Esophagus (tissue), 2 donors: ENCODE measurements around the gene GPLD1. TPM values are rescaled to one million over a fixed set of nuclear protein-coding genes. Genes with fewer than 3 reads are reported as not detected.

Source experiments
- polyA plus RNA-seq, 2 donors: library from polyadenylated mRNA; stranded (reverse); fragments of 200-250 nt; gene quantifications; one replicate each; pipeline ENCODE4 v1.2.3, GENCODE V29; 2013
- donor health status: healthy with polysubstance abuse.
- donor health status: Bipolar disorder and iron deficiency.

Gene GPLD1
- polyA plus RNA-seq, 2 donors: 0.16 to 0.29 TPM

Other genes starting within 250 kb of the GPLD1 start
- gene DCDC2, start 131.5 kb downstream of the GPLD1 start, polyA plus RNA-seq: under 1 TPM; under 0.01 to 0.02 TPM
- gene MRS2, start 86.6 kb downstream of the GPLD1 start, polyA plus RNA-seq: 10 to 100 TPM in 1 of 2 donors, 1 to 10 TPM in 1; 9.4 to 10.8 TPM
- gene ALDH5A1, start 5.4 kb upstream of the GPLD1 start, polyA plus RNA-seq: 1 to 10 TPM; 2.2 to 3.6 TPM
- under 1 TPM in 1 of 2 donors, not detected in 1; 0.01 TPM for gene KIAA0319, start 156.6 kb upstream of the GPLD1 start, polyA plus RNA-seq
- gene TDP2, start 177.3 kb upstream of the GPLD1 start, polyA plus RNA-seq: 10 to 100 TPM; 13.9 to 14.2 TPM
- gene ACOT13, start 177.5 kb upstream of the GPLD1 start, polyA plus RNA-seq: 10 to 100 TPM in 1 of 2 donors, 1 to 10 TPM in 1; 8.7 to 21.8 TPM
- gene C6orf62, start 229.6 kb upstream of the GPLD1 start, polyA plus RNA-seq: 10 to 100 TPM; 37.4 to 40.2 TPM